GM10248 (cell line): ENCODE measurements around the gene UMOD.
A peak's percentile ranks its signal among the peaks of the same experiment; 100 is the strongest.

ENCODE experiments used
- CTCF ChIA-PET: fragments of 300-600 bp; sonication (Branson Sonifier 250); formaldehyde crosslinking; extraction: SDS; loops from one replicate; lab custom pipeline; 2021; ENCODE audit warnings: antibody characterized with exemption; lab: Yijun Ruan, JAX
- POLR2A ChIA-PET: fragments of 350-650 bp; sonication (Branson Sonifier 250); formaldehyde crosslinking; extraction: SDS; loops from one replicate; lab custom pipeline; 2020; ENCODE audit warnings: antibody characterized with exemption; lab: Yijun Ruan, JAX
- DNase-seq: peaks from one replicate; pipeline ENCODE4 v3.0.0; 2012; ENCODE audit errors: extremely low spot score
- CTCF ChIP-seq: IDR thresholded peaks from 2 replicates; pipeline ENCODE4 v1.5.1; 2012; ENCODE audit warnings: mild to moderate bottlenecking, low read depth; ENCODE audit errors: extremely low read depth, missing control alignments, control extremely low read depth

The UMOD gene

GRCh38 chr16:20377181-20377580 lies 24.7 kb upstream of the UMOD start:
- TF ChIP-seq CTCF: no peak
- ChIA-PET POLR2A (no interaction called here), CTCF (interaction anchor here (1.1 to 7.0 kb wide), 4 partner anchors 8 to 479 kb away, joined by 3 to 56 read pairs (median 6); no protein-coding TSS in a partner anchor)
- no peak for DNase-seq

- TF ChIP-seq CTCF: no peak
- CTCF ChIA-PET: interaction anchor here (1.9 to 7.0 kb wide), 2 partner anchors 12 to 465 kb away, joined by 5 to 56 read pairs; no protein-coding TSS in a partner anchor
- POLR2A ChIA-PET: no interaction called here
- no peak for DNase-seq
Observed at GRCh38 chr16:20372701-20373100, 20.2 kb upstream of the UMOD start.

- DNase-seq: no peak
- ChIA-PET POLR2A (no interaction called here), CTCF (interaction anchor here (1.8 kb wide), 1 partner anchor 15 kb away, joined by 12 read pairs; no protein-coding TSS in a partner anchor)
- no peak for TF ChIP-seq CTCF
Observed at GRCh38 chr16:20369452-20370054, 17.0 kb upstream of the UMOD start.

- DNase-seq: no peak
- ChIA-PET POLR2A (no interaction called here), CTCF (interaction anchor here (5.0 kb wide), 1 partner anchor 21 kb away, joined by 29 read pairs; no protein-coding TSS in a partner anchor)
- TF ChIP-seq CTCF: no peak
Observed at GRCh38 chr16:20364051-20364450, 11.5 kb upstream of the UMOD start.

- TF ChIP-seq CTCF: no peak
- no peak for DNase-seq
- ChIA-PET POLR2A (no interaction called here), CTCF (interaction anchor here (1.3 to 5.0 kb wide), 2 partner anchors 21 to 22 kb away, joined by 3 to 29 read pairs; no protein-coding TSS in a partner anchor)
Observed at GRCh38 chr16:20363191-20363590, 10.7 kb upstream of the UMOD start.

GRCh38 chr16:20359997-20360396 lies 7.5 kb upstream of the UMOD start:
- no peak for DNase-seq
- peak; percentile 7 for TF ChIP-seq CTCF
- POLR2A ChIA-PET: no interaction called here
- CTCF ChIA-PET: interaction anchor here (1.4 to 3.4 kb wide), 2 partner anchors 11 to 25 kb away, joined by 3 to 15 read pairs; no protein-coding TSS in a partner anchor
